Esophagus (tissue), 2 donors: ENCODE data around the gene NGF. TPM values are rescaled to one million over a fixed set of nuclear protein-coding genes. Genes with fewer than 3 reads are reported as not detected.
A peak's percentile ranks its signal among the peaks of the same experiment; 100 is the strongest.

Experiments used
- H3K27ac ChIP-seq, 2 donors: one replicate each; pipeline ENCODE4 v1.5.1; 2013; ENCODE audit warnings: low read depth in 2 of 2, mild to moderate bottlenecking in 2 of 2, inconsistent platforms in 1 of 2, low read length in 1 of 2, moderate library complexity in 1 of 2
- H3K27me3 ChIP-seq, 2 donors: one replicate each; pipeline ENCODE4 v1.6.1; 2013; ENCODE audit warnings: low read length in 2 of 2, control low read depth in 1 of 2, mild to moderate bottlenecking in 1 of 2; ENCODE audit not compliant: insufficient read depth in 2 of 2, control insufficient read depth in 1 of 2
- H3K36me3 ChIP-seq, 2 donors: one replicate each; pipeline ENCODE4 v1.6.1; 2013; ENCODE audit warnings: low read length in 1 of 2; ENCODE audit not compliant: control insufficient read depth in 2 of 2, insufficient read depth in 2 of 2
- H3K4me1 ChIP-seq, 2 donors: one replicate each; pipeline ENCODE4 v1.6.1; 2013; ENCODE audit warnings: low read length in 1 of 2; ENCODE audit not compliant: control insufficient read depth in 2 of 2, insufficient read depth in 2 of 2
- H3K4me3 ChIP-seq, 2 donors: one replicate each; pipeline ENCODE4 v1.5.1; 2013; ENCODE audit warnings: low read length in 2 of 2, mild to moderate bottlenecking in 2 of 2, low read depth in 1 of 2, moderate library complexity in 1 of 2
- H3K9me3 ChIP-seq, 2 donors: one replicate each; pipeline ENCODE4 v1.6.1; 2013; ENCODE audit warnings: mild to moderate bottlenecking in 2 of 2, low read depth in 1 of 2, low read length in 1 of 2, moderate library complexity in 1 of 2; ENCODE audit not compliant: control insufficient read depth in 2 of 2, insufficient read depth in 1 of 2
- WGBS, 2 donors: extraction: QIAGEN DNeasy Blood & Tissue Kit; methylation state at CpG; one replicate each; pipeline ENCODE4 v1.1.7; 2013; 5-methylcytosine and 5-hydroxymethylcytosine counted together
- polyA plus RNA-seq, 2 donors: library from polyadenylated mRNA; stranded (reverse); fragments of 200-250 nt; gene quantifications; one replicate each; pipeline ENCODE4 v1.2.3, GENCODE V29; 2013
- donor health status: healthy with polysubstance abuse.
- donor health status: Bipolar disorder and iron deficiency.

Gene NGF
- polyA plus RNA-seq, 2 donors, result 0.35 to 0.39 TPM

DNA sequence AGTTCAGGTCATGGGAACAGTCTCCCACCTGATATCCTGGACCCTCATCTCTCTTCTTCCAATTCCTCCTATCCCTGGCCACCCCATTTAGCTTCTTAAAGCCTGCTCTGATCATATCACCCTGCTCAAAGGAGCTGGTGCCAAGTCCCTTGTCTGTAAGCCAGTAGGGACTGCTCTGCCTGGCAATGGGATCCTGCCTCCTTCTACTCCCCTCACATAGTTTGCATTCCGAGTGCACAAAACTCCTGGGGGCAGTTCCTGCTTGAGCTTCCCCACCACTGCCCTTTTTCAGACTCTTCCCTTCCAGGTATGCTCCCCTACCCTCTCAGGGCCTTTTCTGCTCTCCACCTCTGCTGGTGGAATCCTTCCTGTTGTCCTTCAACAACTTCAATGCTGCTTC is 48.1 kb downstream of the NGF start:
- H3K27me3 ChIP-seq, result no peaks in the 10 kb centered on the region
- no peak overlapping the region for H3K4me3 ChIP-seq
- H3K9me3 ChIP-seq, result no peaks in the 10 kb centered on the region
- H3K4me1 ChIP-seq, result no peaks in the 10 kb centered on the region
- H3K27ac ChIP-seq, result no peak overlapping the region
- no peaks in the 10 kb centered on the region for H3K36me3 ChIP-seq
- WGBS, 2 donors, result 48 to 61% methylated on average over 1 of the region's 1 CpG

GRCh38 chr1:115288591-115289198 is 49.4 kb downstream of the NGF start:
- H3K4me1 ChIP-seq, result no peaks in the 10 kb centered on the region
- no peaks in the 10 kb centered on the region for H3K9me3 ChIP-seq
- H3K36me3 ChIP-seq, result no peaks in the 10 kb centered on the region
- no peak overlapping the region for H3K27ac ChIP-seq
- WGBS, 2 donors, result 88 to 94% methylated on average over 3 of the region's 3 CpGs
- H3K27me3 ChIP-seq, result no peaks in the 10 kb centered on the region
- H3K4me3 ChIP-seq, result no peak overlapping the region

GRCh38 chr1:115286431-115287205 is 51.4 kb downstream of the NGF start:
- H3K36me3 ChIP-seq, result no peaks in the 10 kb centered on the region
- no peaks in the 10 kb centered on the region for H3K4me1 ChIP-seq
- no peaks in the 10 kb centered on the region for H3K27me3 ChIP-seq
- 94% methylated on average over 30 of the region's 30 CpGs for WGBS, 2 donors
- no peak overlapping the region for H3K4me3 ChIP-seq
- H3K27ac ChIP-seq, result no peak overlapping the region
- H3K9me3 ChIP-seq, result no peaks in the 10 kb centered on the region

GRCh38 chr1:115284209-115284608 is 53.8 kb downstream of the NGF start:
- no peak overlapping the region for H3K4me3 ChIP-seq
- no peaks in the 10 kb centered on the region for H3K27me3 ChIP-seq
- no peaks in the 10 kb centered on the region for H3K9me3 ChIP-seq
- no peaks in the 10 kb centered on the region for H3K36me3 ChIP-seq
- peak overlapping the region; percentile 54 to 74 for H3K27ac ChIP-seq
- no peaks in the 10 kb centered on the region for H3K4me1 ChIP-seq
- WGBS, 2 donors, result 83 to 84% methylated on average over 6 of the region's 6 CpGs

DNA sequence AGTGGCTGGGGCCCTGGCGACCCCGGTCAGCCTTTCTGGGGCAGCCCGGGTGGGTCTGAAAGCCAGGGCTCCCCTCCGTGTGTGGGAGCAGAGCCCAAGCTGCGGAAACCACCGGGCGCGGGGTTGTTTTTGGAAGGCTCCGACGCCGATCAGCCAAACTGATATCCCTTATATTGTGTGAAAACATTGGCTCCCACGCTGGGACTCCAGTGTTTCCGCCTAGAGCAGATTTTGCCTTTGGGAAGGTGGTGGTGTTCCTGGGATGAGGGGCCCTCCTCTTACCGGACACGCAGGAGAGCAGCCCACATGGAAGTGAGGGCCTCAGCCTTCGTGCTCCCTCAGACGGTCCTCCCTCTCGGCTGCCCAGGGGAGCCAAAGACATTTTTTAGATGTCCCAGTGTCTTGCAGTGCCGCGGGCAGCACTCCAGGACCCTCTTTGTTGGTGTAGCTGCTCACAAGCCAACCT is 54.3 kb downstream of the NGF start:
- 88 to 89% methylated on average over 20 of the region's 20 CpGs for WGBS, 2 donors
- H3K9me3 ChIP-seq, result peaks cover 0 to 3% of the 10 kb centered on the region in 2 donors
- H3K36me3 ChIP-seq, result no peaks in the 10 kb centered on the region
- H3K4me1 ChIP-seq, result no peaks in the 10 kb centered on the region
- no peak overlapping the region for H3K4me3 ChIP-seq
- peak overlapping the region; percentile 54 to 74 for H3K27ac ChIP-seq
- H3K27me3 ChIP-seq, result no peaks in the 10 kb centered on the region

GRCh38 chr1:115283249-115283648 is 54.8 kb downstream of the NGF start:
- H3K4me3 ChIP-seq, result no peak overlapping the region
- peak overlapping the region; percentile 54 to 74 for H3K27ac ChIP-seq
- H3K4me1 ChIP-seq, result no peaks in the 10 kb centered on the region
- no peaks in the 10 kb centered on the region for H3K36me3 ChIP-seq
- H3K27me3 ChIP-seq, result no peaks in the 10 kb centered on the region
- peaks cover 0 to 4% of the 10 kb centered on the region in 2 donors for H3K9me3 ChIP-seq
- 81 to 85% methylated on average over 13 of the region's 13 CpGs for WGBS, 2 donors

DNA sequence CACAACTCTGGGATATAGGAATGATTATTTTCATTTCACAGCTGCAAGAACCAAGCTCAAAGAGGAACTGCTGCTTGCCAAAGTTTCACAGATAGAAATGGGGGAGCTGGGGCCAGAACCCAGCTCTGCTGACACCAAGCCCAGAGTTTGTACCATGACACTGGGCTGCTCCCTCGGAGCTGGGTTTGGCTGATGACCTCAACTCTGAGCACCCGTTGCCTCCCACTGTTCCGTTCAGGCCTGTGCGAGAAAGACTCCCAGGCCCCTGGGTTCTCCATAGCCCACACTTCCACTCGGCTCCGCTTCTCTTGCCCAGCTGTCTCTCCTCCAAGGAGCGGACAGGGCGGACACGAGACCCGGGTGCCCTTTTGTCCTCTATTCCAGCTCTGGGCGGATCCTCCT is 55.2 kb downstream of the NGF start:
- WGBS, 2 donors, result 70 to 73% methylated on average over 11 of the region's 11 CpGs
- no peaks in the 10 kb centered on the region for H3K4me1 ChIP-seq
- no peak overlapping the region for H3K4me3 ChIP-seq
- H3K27ac ChIP-seq, result no peak overlapping the region
- no peaks in the 10 kb centered on the region for H3K36me3 ChIP-seq
- peaks cover 0 to 4% of the 10 kb centered on the region in 2 donors for H3K9me3 ChIP-seq
- H3K27me3 ChIP-seq, result no peaks in the 10 kb centered on the region

DNA sequence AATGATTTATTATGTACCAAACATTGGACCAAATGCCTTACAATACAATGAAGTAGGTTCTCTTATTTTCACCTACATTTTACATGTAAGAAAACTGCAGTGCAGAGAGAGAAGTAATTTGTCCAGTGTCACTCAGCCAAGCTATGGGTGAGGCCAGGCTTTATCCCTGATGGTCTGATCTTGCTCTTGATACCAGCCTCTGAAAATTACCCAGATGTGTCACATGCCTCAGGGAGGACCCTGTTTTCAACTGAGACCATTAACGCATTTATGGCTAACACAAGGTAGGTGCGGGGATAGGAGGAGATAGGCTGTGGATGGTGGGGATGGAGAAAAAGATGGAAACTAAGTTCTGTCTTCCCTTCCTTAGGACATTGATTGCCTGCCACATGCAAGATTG is 56.9 kb downstream of the NGF start:
- H3K36me3 ChIP-seq, result no peaks in the 10 kb centered on the region
- H3K4me3 ChIP-seq, result no peak overlapping the region
- WGBS, 2 donors, result 98 to 99% methylated on average over 2 of the region's 2 CpGs
- H3K27ac ChIP-seq, result no peak overlapping the region
- no peaks in the 10 kb centered on the region for H3K27me3 ChIP-seq
- H3K9me3 ChIP-seq, result peaks cover 0 to 6% of the 10 kb centered on the region in 2 donors
- H3K4me1 ChIP-seq, result no peaks in the 10 kb centered on the region

- 57 to 65% methylated on average over 8 of the region's 8 CpGs for WGBS, 2 donors
- H3K27me3 ChIP-seq, result no peaks in the 10 kb centered on the region
- peaks cover 0 to 6% of the 10 kb centered on the region in 2 donors for H3K9me3 ChIP-seq
- H3K36me3 ChIP-seq, result no peaks in the 10 kb centered on the region
- H3K4me3 ChIP-seq, result no peak overlapping the region
- H3K4me1 ChIP-seq, result no peaks in the 10 kb centered on the region
- H3K27ac ChIP-seq, result no peak overlapping the region
Observed at GRCh38 chr1:115280064-115280463, 58.0 kb downstream of the NGF start.

- Histone ChIP-seq H3K27ac (no peak overlapping the region), H3K4me1 (no peaks in the 10 kb centered on the region), H3K9me3 (peaks cover 0 to 6% of the 10 kb centered on the region in 2 donors), H3K36me3 (no peaks in the 10 kb centered on the region), H3K27me3 (no peaks in the 10 kb centered on the region), H3K4me3 (no peak overlapping the region)
- whole genome bisulfite sequencing, 2 donors, result 80 to 82% methylated on average over 3 of the region's 3 CpGs
Observed at GRCh38 chr1:115278211-115278610, 59.8 kb downstream of the NGF start.
